Measurements from ENCODE around the gene ZNRF1. TPM values are rescaled to one million over a fixed set of nuclear protein-coding genes. Genes with fewer than 3 reads are reported as not detected.
"Not testable (repeated sequence)": the region's sequence is repeated elsewhere in the genome, so short reads cannot be mapped to it uniquely, and the experiment has no call there.

The ZNRF1 gene
- total RNA-seq, 1 donor from 2014 or later = 115 TPM

DNA sequence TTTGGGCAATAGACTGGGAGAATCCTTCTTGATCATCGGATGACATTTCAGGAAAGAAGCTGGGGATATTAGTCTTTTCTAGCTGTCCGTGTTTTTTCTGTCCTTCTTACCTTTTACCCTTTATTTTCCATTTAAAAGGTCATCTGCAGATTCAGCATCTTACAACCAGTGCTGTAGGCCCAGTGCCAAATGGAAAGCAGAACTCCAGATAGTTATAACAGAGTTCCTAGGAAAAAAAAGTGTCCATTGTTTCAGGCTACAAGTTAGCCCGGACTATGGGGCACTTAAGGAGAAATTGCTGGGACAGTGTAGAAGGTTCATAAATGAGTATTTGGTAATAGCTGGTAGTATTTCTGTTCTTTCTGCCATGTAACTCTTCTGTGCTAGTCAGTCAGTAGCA is 89.4 kb downstream of the ZNRF1 start:
- Mint-ChIP-seq H3K27ac (ENCODE audit: unreplicated experiment) (peak overlapping the region; percentile 72), H3K4me3 (ENCODE audit: unreplicated experiment) (peak overlapping the region; percentile 38), H3K4me1 (ENCODE audit: unreplicated experiment) (peaks cover 73% of the 10 kb centered on the region), H3K36me3 (ENCODE audit: low read depth, unreplicated experiment) (peaks cover 22% of the 10 kb centered on the region), H3K27me3 (ENCODE audit: unreplicated experiment) (peaks cover 7% of the 10 kb centered on the region), H3K9me3 (ENCODE audit: unreplicated experiment) (no peaks in the 10 kb centered on the region)
- DNase-seq (ENCODE audit: low spot score) = no peak
- TF ChIP-seq, protein P1, sequence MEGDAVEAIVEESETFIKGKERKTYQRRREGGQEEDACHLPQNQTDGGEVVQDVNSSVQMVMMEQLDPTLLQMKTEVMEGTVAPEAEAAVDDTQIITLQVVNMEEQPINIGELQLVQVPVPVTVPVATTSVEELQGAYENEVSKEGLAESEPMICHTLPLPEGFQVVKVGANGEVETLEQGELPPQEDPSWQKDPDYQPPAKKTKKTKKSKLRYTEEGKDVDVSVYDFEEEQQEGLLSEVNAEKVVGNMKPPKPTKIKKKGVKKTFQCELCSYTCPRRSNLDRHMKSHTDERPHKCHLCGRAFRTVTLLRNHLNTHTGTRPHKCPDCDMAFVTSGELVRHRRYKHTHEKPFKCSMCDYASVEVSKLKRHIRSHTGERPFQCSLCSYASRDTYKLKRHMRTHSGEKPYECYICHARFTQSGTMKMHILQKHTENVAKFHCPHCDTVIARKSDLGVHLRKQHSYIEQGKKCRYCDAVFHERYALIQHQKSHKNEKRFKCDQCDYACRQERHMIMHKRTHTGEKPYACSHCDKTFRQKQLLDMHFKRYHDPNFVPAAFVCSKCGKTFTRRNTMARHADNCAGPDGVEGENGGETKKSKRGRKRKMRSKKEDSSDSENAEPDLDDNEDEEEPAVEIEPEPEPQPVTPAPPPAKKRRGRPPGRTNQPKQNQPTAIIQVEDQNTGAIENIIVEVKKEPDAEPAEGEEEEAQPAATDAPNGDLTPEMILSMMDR (IDR thresholded peaks at IDR 0.05; ENCODE audit: unreplicated experiment) = no peak

DNA sequence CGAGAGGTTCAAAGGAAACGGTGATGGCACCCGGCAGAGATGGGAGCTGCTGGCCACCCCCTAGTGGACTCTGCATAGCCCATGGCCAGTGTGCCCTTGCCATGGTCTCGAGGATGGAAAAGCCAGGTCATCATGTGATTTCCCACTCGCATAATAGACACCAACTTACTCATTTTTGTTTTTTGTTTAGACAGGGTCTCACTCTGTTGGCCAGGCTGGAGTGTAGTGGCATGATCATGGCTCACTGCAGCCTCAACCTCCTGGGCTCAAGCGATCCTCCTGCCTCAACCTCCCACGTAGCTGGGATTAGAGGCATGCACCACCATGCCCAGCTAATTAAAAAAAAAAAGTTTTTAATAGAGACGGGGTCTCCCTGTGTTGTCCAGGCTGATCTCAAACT is 90.1 kb downstream of the ZNRF1 start:
- Mint-ChIP-seq H3K27ac (ENCODE audit: unreplicated experiment) (no peak overlapping the region), H3K4me1 (ENCODE audit: unreplicated experiment) (peaks cover 71% of the 10 kb centered on the region), H3K27me3 (ENCODE audit: unreplicated experiment) (peaks cover 4% of the 10 kb centered on the region), H3K4me3 (ENCODE audit: unreplicated experiment) (no peak overlapping the region), H3K9me3 (ENCODE audit: unreplicated experiment) (no peaks in the 10 kb centered on the region), H3K36me3 (ENCODE audit: low read depth, unreplicated experiment) (peaks cover 26% of the 10 kb centered on the region)
- DNase-seq (ENCODE audit: low spot score) = no peak
- TF ChIP-seq, protein P1 (IDR thresholded peaks at IDR 0.05; ENCODE audit: unreplicated experiment) = no peak

DNA sequence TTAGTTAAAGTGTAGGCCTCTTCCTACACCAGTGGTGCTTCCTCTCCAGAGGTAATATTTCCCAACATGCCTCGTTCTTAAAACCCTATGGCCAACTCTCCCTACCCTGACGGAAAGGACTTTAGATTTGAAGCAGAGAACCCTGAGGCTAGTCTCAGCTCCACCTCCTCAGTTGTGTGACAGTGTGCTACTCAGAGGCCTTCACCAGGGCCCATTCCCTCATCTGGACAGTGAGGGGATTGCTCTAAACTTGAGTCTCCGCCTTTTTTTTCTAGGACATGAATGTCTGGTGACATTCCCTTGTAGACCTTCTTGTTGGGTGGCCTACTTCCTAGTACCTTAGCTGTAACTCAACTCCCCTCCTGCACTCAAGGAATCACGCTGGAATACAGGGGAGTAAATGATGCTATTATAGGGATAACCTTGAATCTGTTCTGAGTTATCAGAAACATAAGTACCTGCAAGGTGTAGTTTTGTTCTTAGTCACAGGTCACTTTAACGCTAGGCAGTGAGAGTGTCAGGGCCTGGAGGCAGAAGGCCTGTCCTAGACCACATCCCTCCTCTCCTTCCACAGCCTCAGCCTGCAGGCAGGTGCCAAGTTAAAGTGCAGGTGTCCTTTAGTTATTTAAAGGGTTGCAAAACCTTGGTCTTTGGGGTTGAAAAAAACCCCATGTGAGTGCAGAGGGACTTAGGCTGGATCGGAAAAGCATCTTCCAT is 90.8 kb downstream of the ZNRF1 start:
- no peaks in the 10 kb centered on the region for H3K9me3 Mint-ChIP-seq (ENCODE audit: unreplicated experiment)
- H3K27me3 Mint-ChIP-seq (ENCODE audit: unreplicated experiment) = peaks cover 4% of the 10 kb centered on the region
- H3K36me3 Mint-ChIP-seq (ENCODE audit: low read depth, unreplicated experiment) = peaks cover 27% of the 10 kb centered on the region
- peaks cover 67% of the 10 kb centered on the region for H3K4me1 Mint-ChIP-seq (ENCODE audit: unreplicated experiment)
- no peak for DNase-seq (ENCODE audit: low spot score)
- peak overlapping the region; percentile 49 for H3K27ac Mint-ChIP-seq (ENCODE audit: unreplicated experiment)
- TF ChIP-seq, protein P1 (IDR thresholded peaks at IDR 0.05; ENCODE audit: unreplicated experiment) = no peak
- H3K4me3 Mint-ChIP-seq (ENCODE audit: unreplicated experiment) = peak overlapping the region; percentile 52

DNA sequence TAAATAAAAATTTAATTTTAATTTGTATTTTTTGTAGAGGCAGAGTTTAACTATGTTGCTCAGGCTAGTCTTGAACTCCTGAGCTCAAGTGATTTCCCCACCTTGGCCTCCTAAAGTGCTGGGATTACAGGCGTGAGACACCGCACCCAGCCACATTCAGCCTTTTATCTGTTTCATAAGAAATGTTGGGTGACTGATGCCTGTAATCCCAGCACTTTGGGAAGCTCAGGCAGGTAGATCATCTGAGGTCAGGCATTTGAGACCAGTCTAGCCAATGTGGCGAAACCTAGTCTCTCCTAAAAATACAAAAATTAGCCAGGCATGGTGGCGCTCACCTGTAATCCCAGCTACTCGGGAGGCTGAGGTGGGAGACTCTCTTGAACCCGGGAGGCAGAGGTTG is 92.1 kb downstream of the ZNRF1 start:
- peaks cover 58% of the 10 kb centered on the region for H3K4me1 Mint-ChIP-seq (ENCODE audit: unreplicated experiment)
- not testable (repeated sequence) for H3K9me3 Mint-ChIP-seq (ENCODE audit: unreplicated experiment); H3K27ac Mint-ChIP-seq (ENCODE audit: unreplicated experiment); DNase-seq (ENCODE audit: low spot score); H3K4me3 Mint-ChIP-seq (ENCODE audit: unreplicated experiment); H3K27me3 Mint-ChIP-seq (ENCODE audit: unreplicated experiment)
- peaks cover 24% of the 10 kb centered on the region for H3K36me3 Mint-ChIP-seq (ENCODE audit: low read depth, unreplicated experiment)

DNA sequence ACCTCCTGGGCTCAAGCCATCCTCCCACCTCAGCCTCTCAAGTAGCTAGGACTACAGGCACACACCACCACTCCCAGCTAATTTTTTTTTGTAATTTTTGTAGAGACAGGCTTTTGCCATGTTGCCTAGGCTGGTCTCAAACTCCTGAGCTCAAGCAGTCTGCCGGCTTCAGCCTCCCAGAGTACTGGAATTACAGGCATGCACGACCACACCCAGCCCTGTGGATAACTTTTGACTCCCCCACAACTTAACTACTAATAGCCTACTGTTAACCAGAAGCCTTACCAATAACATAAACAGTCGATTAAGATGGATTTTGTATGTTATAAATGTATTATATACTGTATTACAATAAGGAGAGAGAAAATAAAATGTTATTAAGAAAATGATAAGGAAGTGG is 92.8 kb downstream of the ZNRF1 start:
- H3K4me1 Mint-ChIP-seq (ENCODE audit: unreplicated experiment) = peaks cover 56% of the 10 kb centered on the region

DNA sequence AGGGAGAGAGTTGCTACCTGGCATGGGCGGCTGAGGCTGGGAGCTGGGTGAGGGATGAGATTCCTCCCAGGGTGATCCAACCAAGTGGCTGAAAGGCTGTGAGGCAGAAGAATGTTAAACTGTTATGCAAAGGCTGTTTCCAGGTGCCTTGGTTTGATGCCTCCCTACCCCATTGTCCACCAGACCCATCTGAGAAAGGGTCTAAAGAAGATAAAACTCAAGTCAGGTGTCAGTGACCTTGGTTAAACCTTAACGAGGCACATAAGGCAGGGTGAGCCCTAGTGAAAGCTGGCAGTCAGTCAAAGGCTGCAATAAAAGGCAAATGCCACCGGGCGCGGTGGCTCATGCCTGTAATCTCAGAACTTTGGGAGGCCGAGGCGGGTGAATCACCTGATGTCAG is 94.0 kb downstream of the ZNRF1 start:
- Mint-ChIP-seq H3K9me3 (ENCODE audit: unreplicated experiment) (no peaks in the 10 kb centered on the region), H3K36me3 (ENCODE audit: low read depth, unreplicated experiment) (peaks cover 31% of the 10 kb centered on the region), H3K27me3 (ENCODE audit: unreplicated experiment) (peaks cover 8% of the 10 kb centered on the region), H3K4me1 (ENCODE audit: unreplicated experiment) (peaks cover 50% of the 10 kb centered on the region), H3K4me3 (ENCODE audit: unreplicated experiment) (no peak overlapping the region), H3K27ac (ENCODE audit: unreplicated experiment) (no peak overlapping the region)
- TF ChIP-seq, protein P1 (IDR thresholded peaks at IDR 0.05; ENCODE audit: unreplicated experiment) = no peak
- DNase-seq (ENCODE audit: low spot score) = no peak

More for the DNA sequence above, 92.8 kb downstream of the ZNRF1 start:
- not testable (repeated sequence) for H3K9me3 Mint-ChIP-seq (ENCODE audit: unreplicated experiment); H3K27ac Mint-ChIP-seq (ENCODE audit: unreplicated experiment); H3K27me3 Mint-ChIP-seq (ENCODE audit: unreplicated experiment); DNase-seq (ENCODE audit: low spot score); H3K4me3 Mint-ChIP-seq (ENCODE audit: unreplicated experiment)
- H3K36me3 Mint-ChIP-seq (ENCODE audit: low read depth, unreplicated experiment) = peaks cover 29% of the 10 kb centered on the region
